K562 (cell line): ENCODE measurements around the gene POLR3A. TPM values are rescaled to one million over a fixed set of nuclear protein-coding genes. Genes with fewer than 3 reads are reported as not detected.
A peak's percentile ranks its signal among the peaks of the same experiment; 100 is the strongest.

Source experiments
- BRF2 ChIP-seq: IDR thresholded peaks from 3 replicates; pipeline ENCODE4 v1.6.1; 2011; ENCODE audit warnings: borderline replicate concordance, mild to moderate bottlenecking; ENCODE audit not compliant: insufficient read length, insufficient read depth
- CEBPG ChIP-seq, 3 experiments: fragments of 200-800 bp in 1 of 3; sonication (Bioruptor generic) in 1 of 3; sonication (generic) in 1 of 3; formaldehyde crosslinking in 1 of 3; IDR thresholded peaks in 2 of 3; conservative IDR thresholded peaks in 1 of 3; 2 replicates each; pipeline versions ENCODE4 v1.6.1 to v1.8.0; 2016 to 2022; ENCODE audit warnings: missing compliant biosample characterization in 2 of 3, missing genetic modification characterization in 2 of 3, mild to moderate bottlenecking in 1 of 3, missing genetic modification reagents in 1 of 3
- CHD4 ChIP-seq: fragments of 200-600 bp; sonication (generic); IDR thresholded peaks from 3 replicates; pipeline ENCODE4 v1.6.1; 2012; ENCODE audit warnings: low read depth, mild to moderate bottlenecking, mixed read lengths, low read length, inconsistent platforms; ENCODE audit not compliant: insufficient read depth, insufficient replicate concordance, poor library complexity, severe bottlenecking
- DMBX1 ChIP-seq: fragments of 250-450 bp; sonication (Bioruptor Pico); IDR thresholded peaks from 2 replicates; pipeline ENCODE4 v1.8.0; 2022; ENCODE audit warnings: inconsistent platforms, mild to moderate bottlenecking, moderate library complexity, borderline replicate concordance
- GTF2A2 ChIP-seq: IDR thresholded peaks from 2 replicates; pipeline ENCODE4 v1.6.1; 2016; ENCODE audit warnings: mild to moderate bottlenecking, missing genetic modification characterization, missing compliant biosample characterization
- MECOM ChIP-seq: fragments of 250-450 bp; sonication (Bioruptor Pico); IDR thresholded peaks from 2 replicates; pipeline ENCODE4 v1.8.0; 2022; ENCODE audit warnings: inconsistent platforms
- MTF1 ChIP-seq: fragments of 250-450 bp; sonication (Bioruptor Pico); IDR thresholded peaks from 2 replicates; pipeline ENCODE4 v1.9.0; 2021; ENCODE audit warnings: moderate library complexity, mild to moderate bottlenecking, inconsistent platforms, borderline replicate concordance
- NUFIP1 ChIP-seq: fragments of 450-650 bp; IDR thresholded peaks from 2 replicates; pipeline ENCODE4 v1.6.1; 2018; ENCODE audit not compliant: partially characterized antibody
- PPARD ChIP-seq: fragments of 250-450 bp; sonication (Bioruptor Pico); IDR thresholded peaks from 2 replicates; pipeline ENCODE4 v1.8.0; 2022; ENCODE audit warnings: inconsistent platforms, mild to moderate bottlenecking, moderate library complexity
- RREB1 ChIP-seq: fragments of 250-450 bp; sonication (Bioruptor Pico); IDR thresholded peaks from 2 replicates; pipeline ENCODE4 v1.4.0; 2020
- TAF1 ChIP-seq: IDR thresholded peaks from 2 replicates; pipeline ENCODE4 v1.6.1; 2011; ENCODE audit warnings: mild to moderate bottlenecking, low read length, moderate library complexity; ENCODE audit not compliant: insufficient read depth, control insufficient read depth, severe bottlenecking; ENCODE audit errors: extremely low read depth
- TBL1XR1 ChIP-seq, 2 experiments: IDR thresholded peaks; 2 replicates each; pipeline ENCODE4 v1.6.1; 2012; ENCODE audit warnings: improper control_type of control experiment in 2 of 2, low read length in 2 of 2, mild to moderate bottlenecking in 1 of 2
- TBP ChIP-seq: optimal IDR thresholded peaks from 2 replicates; pipeline ENCODE3; 2011; ENCODE audit warnings: low read depth, low read length, improper control_type of control experiment
- XRCC3 ChIP-seq: fragments of 450-650 bp; IDR thresholded peaks from 2 replicates; pipeline ENCODE4 v1.6.1; 2017; ENCODE audit warnings: mild to moderate bottlenecking, moderate library complexity
- ZEB2 ChIP-seq: fragments of 450-650 bp; IDR thresholded peaks from 2 replicates; pipeline ENCODE4 v1.6.1; 2016
- polyA plus RNA-seq, 8 experiments: library from polyadenylated mRNA; depleted of rRNA in 4 of 8; stranded (reverse) in 5 of 8; unstranded in 3 of 8; fragments of >200 nt; fragmentation: Nextera tagmentation in 2 of 8; fragmentation: Illumina TruSeq in 1 of 8; extraction: Ambion mirVana in 2 of 8; extraction: Trizol in 1 of 8; gene quantifications; 2 replicates each; pipeline versions ENCODE4 v1.2.1 to v1.2.3, GENCODE V29; 2011 to 2014; ENCODE audit warnings: inconsistent platforms in 1 of 8, missing spikeins in 1 of 8
- total RNA-seq, 7 experiments: library from RNA; depleted of rRNA in 6 of 7; stranded (reverse); fragments of >200 nt in 6 of 7; fragmentation: Illumina TruSeq in 2 of 7; extraction: Trizol in 2 of 7; gene quantifications; 2 replicates each; pipeline versions ENCODE4 v1.2.1 to v1.2.3, GENCODE V29; 2011 to 2021; ENCODE audit warnings: low replicate concordance in 1 of 7
- TF ChIP-seq, protein P1 (sequence below), 2 experiments: fragments of 450-650 bp in 1 of 2; sonication (generic) in 1 of 2; formaldehyde crosslinking; conservative IDR thresholded peaks; 2 replicates each; pipeline versions ENCODE4 v1.4.0 to v1.8.1; 2020 to 2022; ENCODE audit warnings: mild to moderate bottlenecking in 1 of 2, missing genetic modification reagents in 1 of 2

Gene POLR3A
- total and polyA plus RNA-seq, 9 of the 15 experiments (the other 6 are each of a cell fraction or from before 2014, with no cell fraction given): 14.9 to 37.0 (median 26.7) TPM

DNA sequence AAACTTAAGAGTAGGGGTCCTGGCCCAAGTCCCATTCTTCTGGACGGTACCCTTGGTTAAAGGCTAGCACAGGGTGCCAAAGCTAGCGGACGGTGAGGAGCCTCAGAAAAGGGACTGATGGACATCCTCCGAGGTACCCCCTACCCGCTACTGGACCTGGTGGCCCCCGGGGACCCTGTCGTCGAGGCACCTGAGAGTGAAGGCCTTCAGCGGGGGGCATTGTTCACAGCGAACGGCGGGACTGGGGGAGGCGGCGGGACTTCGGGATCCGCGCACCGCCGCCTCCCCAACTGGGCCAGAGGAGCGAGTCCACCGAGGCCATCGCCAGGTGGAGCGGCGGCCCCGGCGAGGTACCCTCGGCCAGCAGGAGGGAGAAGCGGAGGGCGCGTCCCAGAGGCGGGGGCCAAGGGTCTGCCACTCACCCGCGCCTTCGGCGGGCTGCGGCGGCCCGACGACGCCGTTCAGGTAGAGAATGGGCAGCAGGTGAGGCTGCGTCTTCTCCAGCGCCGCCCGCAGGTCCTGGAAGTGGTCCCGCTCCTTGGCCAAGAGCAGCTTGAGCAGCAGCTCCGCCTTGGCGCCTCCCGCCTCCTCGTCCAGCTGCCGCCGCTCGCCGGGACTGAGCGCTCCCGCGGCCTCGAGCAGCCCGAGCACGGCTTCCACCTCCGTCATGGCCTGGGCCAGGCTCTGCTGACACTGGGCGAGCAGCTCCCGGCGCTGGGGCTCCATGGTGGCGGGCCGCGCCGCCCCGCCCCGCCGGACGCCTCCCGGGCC is 103.3 kb downstream of the POLR3A start (continued):
- TF ChIP-seq CHD4: no peak
- 0 out of 2 replicates have a peak, but pooled peaks have one; percentile 45 for TF ChIP-seq ZEB2
- TF ChIP-seq BRF2: no peak
- TF ChIP-seq, protein P1, sequence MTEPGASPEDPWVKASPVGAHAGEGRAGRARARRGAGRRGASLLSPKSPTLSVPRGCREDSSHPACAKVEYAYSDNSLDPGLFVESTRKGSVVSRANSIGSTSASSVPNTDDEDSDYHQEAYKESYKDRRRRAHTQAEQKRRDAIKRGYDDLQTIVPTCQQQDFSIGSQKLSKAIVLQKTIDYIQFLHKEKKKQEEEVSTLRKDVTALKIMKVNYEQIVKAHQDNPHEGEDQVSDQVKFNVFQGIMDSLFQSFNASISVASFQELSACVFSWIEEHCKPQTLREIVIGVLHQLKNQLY (CRISPR knock-in tag; conservative IDR thresholded peaks at IDR 0.05): no peak
- no peak for TF ChIP-seq XRCC3
- TF ChIP-seq MTF1 (CRISPR knock-in tag): no peak
- TF ChIP-seq CEBPG (CRISPR knock-in tag; IDR thresholded peaks at IDR 0.05): peak; percentile 17; the same call in 1 of the 2 replicates
- no peak for TF ChIP-seq CEBPG (tag; conservative IDR thresholded peaks at IDR 0.05 in 1 of 2, IDR thresholded peaks at IDR 0.05 in 1 of 2)
- no peak for TF ChIP-seq MECOM (CRISPR knock-in tag)
- no peak for TF ChIP-seq NUFIP1
- 0 out of 2 replicates have a peak, but pooled peaks have one; percentile 27 for TF ChIP-seq DMBX1 (CRISPR knock-in tag)
- no peak for TF ChIP-seq GTF2A2 (tag)
- 0 out of 2 replicates have a peak, but pooled peaks have one; percentile 12 for TF ChIP-seq RREB1 (CRISPR knock-in tag)
- TF ChIP-seq TAF1: peak; percentile 64
- no peak for TF ChIP-seq TBL1XR1 (IDR thresholded peaks at IDR 0.05; ENCODE audit: low read length in 2 of 2)
- TF ChIP-seq TBP: no peak
- TF ChIP-seq PPARD: no peak
